GM13976 (cell line): ENCODE data around the gene ADCK1.

Experiments
- DNase-seq: peaks from one replicate; pipeline ENCODE4 v3.0.0; 2012; ENCODE audit warnings: low spot score
- CTCF ChIP-seq: IDR thresholded peaks from 2 replicates; pipeline ENCODE4 v1.5.1; 2012; ENCODE audit warnings: borderline replicate concordance, mild to moderate bottlenecking; ENCODE audit not compliant: insufficient read depth; ENCODE audit errors: extremely low read depth, missing control alignments, control extremely low read depth
- in situ Hi-C: fragments of 300-500 bp; cut with MboI; formaldehyde crosslinking; loops from one replicate; pipeline ENCODE4 v1.12.0; 2022; ENCODE audit warnings: low sequenced_read_pairs, mixed read lengths, inconsistent platforms; ENCODE audit not compliant: unreplicated experiment

ADCK1 gene

GRCh38 chr14:77903221-77903620 lies 103.3 kb downstream of the ADCK1 start:
- in situ Hi-C loops, result no loop called here
- no peak for DNase-seq
- TF ChIP-seq CTCF, result no peak

DNA sequence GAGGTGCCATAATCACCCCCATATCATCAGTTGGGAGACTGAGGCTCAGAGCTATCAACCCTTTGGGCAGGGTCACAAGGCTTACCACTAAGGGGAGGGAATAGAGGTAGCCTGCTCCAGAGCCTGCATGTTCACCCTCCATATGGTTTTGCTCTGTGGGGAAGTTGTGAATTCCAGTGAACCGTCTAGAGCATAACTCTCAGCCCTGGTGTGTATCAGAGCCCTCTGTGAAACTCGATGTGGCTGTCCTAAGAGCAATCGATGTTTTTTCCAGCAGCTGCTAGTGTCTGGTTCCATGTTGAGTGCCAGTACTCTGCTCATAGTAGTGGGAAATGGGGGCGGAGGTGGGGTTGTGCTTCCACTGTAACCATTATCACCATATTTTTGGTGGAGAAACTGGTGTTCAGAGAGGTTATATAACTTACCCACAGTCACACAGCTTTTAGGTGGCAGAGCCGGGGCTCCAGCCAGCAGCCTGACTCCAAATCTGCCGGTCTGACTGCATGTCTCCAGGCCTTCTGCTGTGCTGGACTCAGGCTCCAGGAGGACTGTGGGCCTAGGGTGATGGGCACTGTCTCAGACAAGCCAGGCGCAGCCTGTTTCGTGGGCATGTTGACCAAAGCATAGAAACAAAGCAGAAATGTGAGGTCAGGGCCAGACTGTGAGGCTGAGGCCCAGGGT lies 104.2 kb downstream of the ADCK1 start:
- in situ Hi-C loops, result no loop called here
- no peak for DNase-seq
- no peak for TF ChIP-seq CTCF

- in situ Hi-C loops, result no loop called here
- DNase-seq, result no peak
These were observed 106.5 kb downstream of the ADCK1 start for GRCh38 chr14:77906446-77906845.

DNA sequence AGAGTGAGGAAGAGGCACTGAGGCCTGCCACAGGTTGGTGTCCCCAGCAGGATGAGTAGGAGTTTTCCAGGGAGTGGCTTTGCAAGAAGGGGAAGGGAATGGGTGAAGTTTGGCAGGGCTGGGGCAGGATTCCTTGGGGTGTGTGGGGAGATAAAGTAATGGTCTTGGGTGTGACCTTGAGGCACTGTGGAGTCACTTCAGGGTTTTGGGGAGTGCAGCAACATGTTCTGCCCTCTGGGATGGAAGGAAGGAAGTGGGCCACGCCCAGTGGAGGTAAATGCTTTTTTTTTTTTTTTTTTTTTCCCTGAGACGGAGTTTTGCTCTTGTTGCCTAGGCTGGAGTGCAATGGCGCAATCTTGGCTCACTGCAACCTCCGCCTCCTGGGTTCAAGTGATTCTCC lies 108.9 kb downstream of the ADCK1 start:
- DNase-seq, result no peak
- in situ Hi-C loops, result no loop called here
- no peak for TF ChIP-seq CTCF

More at GRCh38 chr14:77906446-77906845, 106.5 kb downstream of the ADCK1 start:
- no peak for TF ChIP-seq CTCF

- in situ Hi-C loops, result no loop called here
- DNase-seq, result no peak
- TF ChIP-seq CTCF, result no peak
These were observed 110.0 kb downstream of the ADCK1 start for GRCh38 chr14:77909911-77910310.

DNA sequence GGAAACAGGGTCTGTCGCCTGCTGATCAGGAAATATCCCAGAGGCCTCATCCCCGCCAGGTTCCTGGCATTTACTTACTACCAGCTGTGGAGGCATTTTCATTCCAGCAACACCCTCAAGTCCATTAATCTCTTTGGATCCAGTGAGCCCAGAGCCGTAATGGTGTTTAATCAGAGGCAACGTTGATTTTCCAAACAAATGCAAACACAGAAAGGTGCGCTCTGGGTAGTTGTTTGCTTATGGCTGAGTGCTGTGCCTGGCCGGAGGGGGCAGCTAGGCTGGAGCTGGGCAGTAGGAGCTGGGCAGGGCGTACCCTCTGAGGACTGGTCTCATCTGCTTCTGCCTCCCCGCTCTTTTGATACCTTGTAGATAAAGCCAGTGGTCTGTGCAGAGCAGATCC lies 110.6 kb downstream of the ADCK1 start:
- no peak for DNase-seq
- in situ Hi-C loops, result no loop called here
- no peak for TF ChIP-seq CTCF
